HEK293 (cell line): ENCODE measurements around the gene RGL2.

Experiments used
- CTCF ChIA-PET: fragments of 350-600 bp; formaldehyde crosslinking; extraction: SDS; loops from one replicate; lab custom pipeline; 2021; ENCODE audit warnings: antibody characterized with exemption; lab: Yijun Ruan, JAX
- POLR2A ChIA-PET: fragments of 300-600 bp; formaldehyde crosslinking; extraction: SDS; loops from one replicate; lab custom pipeline; 2020; ENCODE audit warnings: antibody characterized with exemption, inconsistent platforms; lab: Yijun Ruan, JAX
- H3K27ac ChIP-seq: fragments of 200-500 bp; sonication (Bioruptor generic); 2 replicates; pipeline ENCODE4 v1.5.1; 2014; ENCODE audit warnings: low read depth, low read length, control low read depth, inconsistent platforms; ENCODE audit errors: extremely low read depth
- H3K36me3 ChIP-seq, 2 experiments: fragments of 200-500 bp in 1 of 2; sonication (Bioruptor generic) in 1 of 2; 1 replicate in 1 of 2; 2 replicates in 1 of 2; pipeline ENCODE4 v1.5.1; 2014 to 2017; ENCODE audit warnings: inconsistent platforms in 2 of 2, low read length in 2 of 2; ENCODE audit not compliant: control insufficient read depth in 2 of 2, insufficient read depth in 1 of 2
- H3K4me1 ChIP-seq: fragments of 200-500 bp; sonication (Bioruptor generic); 2 replicates; pipeline ENCODE4 v1.5.1; 2014; ENCODE audit warnings: mild to moderate bottlenecking, low read length, inconsistent platforms; ENCODE audit not compliant: control insufficient read depth, insufficient read depth
- H3K4me3 ChIP-seq: 2 replicates; pipeline ENCODE4 v1.5.1; 2011; ENCODE audit warnings: low read depth, mild to moderate bottlenecking, control low read depth, low read length, moderate library complexity
- H3K9me3 ChIP-seq: fragments of 200-500 bp; sonication (Bioruptor generic); 2 replicates; pipeline ENCODE4 v1.5.1; 2014; ENCODE audit warnings: low read depth, low read length, inconsistent platforms; ENCODE audit not compliant: control insufficient read depth, insufficient read depth
- CTCF ChIP-seq: fragments of 450-650 bp; formaldehyde crosslinking; IDR thresholded peaks from 2 replicates; pipeline ENCODE4 v1.5.1; 2016; ENCODE audit warnings: missing biosample characterization, missing genetic modification characterization
- EGR2 ChIP-seq: fragments of 450-650 bp; formaldehyde crosslinking; IDR thresholded peaks from 2 replicates; pipeline ENCODE4 v1.5.1; 2016; ENCODE audit warnings: low read depth, missing biosample characterization, missing genetic modification characterization
- HOXC10 ChIP-seq: sonication (generic); formaldehyde crosslinking; IDR thresholded peaks from 2 replicates; pipeline ENCODE4 v1.8.1; 2023; ENCODE audit warnings: mild to moderate bottlenecking, missing genetic modification reagents
- HOXD13 ChIP-seq: sonication (generic); formaldehyde crosslinking; IDR thresholded peaks from 2 replicates; pipeline ENCODE4 v1.8.0; 2022; ENCODE audit warnings: missing genetic modification reagents, borderline replicate concordance
- IKZF3 ChIP-seq: fragments of 450-650 bp; IDR thresholded peaks from 2 replicates; pipeline ENCODE4 v1.5.0; 2018; ENCODE audit warnings: missing biosample characterization, mild to moderate bottlenecking, missing genetic modification characterization, moderate library complexity
- MZF1 ChIP-seq: fragments of 450-650 bp; formaldehyde crosslinking; IDR thresholded peaks from 2 replicates; pipeline ENCODE4 v1.5.1; 2017; ENCODE audit warnings: missing biosample characterization, missing genetic modification characterization, borderline replicate concordance
- RBAK ChIP-seq: fragments of 450-650 bp; formaldehyde crosslinking; IDR thresholded peaks from 2 replicates; pipeline ENCODE4 v1.5.1; 2016; ENCODE audit warnings: missing biosample characterization, missing genetic modification characterization
- SP2 ChIP-seq: fragments of 450-650 bp; formaldehyde crosslinking; IDR thresholded peaks from 2 replicates; pipeline ENCODE4 v1.5.1; 2016; ENCODE audit warnings: missing biosample characterization, missing genetic modification characterization
- SP7 ChIP-seq: fragments of 450-650 bp; formaldehyde crosslinking; IDR thresholded peaks from 2 replicates; pipeline ENCODE4 v1.5.1; 2016; ENCODE audit warnings: missing biosample characterization, missing genetic modification characterization
- TSHZ1 ChIP-seq: fragments of 450-650 bp; formaldehyde crosslinking; IDR thresholded peaks from 2 replicates; pipeline ENCODE4 v1.5.1; 2016; ENCODE audit warnings: missing biosample characterization, missing genetic modification characterization, borderline replicate concordance
- ZBTB10 ChIP-seq: fragments of 450-650 bp; formaldehyde crosslinking; IDR thresholded peaks from 2 replicates; pipeline ENCODE4 v1.5.1; 2016; ENCODE audit warnings: missing biosample characterization, missing genetic modification characterization
- ZBTB21 ChIP-seq: fragments of 450-650 bp; formaldehyde crosslinking; IDR thresholded peaks from 2 replicates; pipeline ENCODE4 v1.5.1; 2017; ENCODE audit warnings: missing biosample characterization, missing genetic modification characterization
- ZFP69B ChIP-seq: fragments of 450-650 bp; formaldehyde crosslinking; IDR thresholded peaks from 2 replicates; pipeline ENCODE4 v1.5.1; 2016; ENCODE audit warnings: missing biosample characterization, missing genetic modification characterization
- ZIC2 ChIP-seq: fragments of 450-650 bp; formaldehyde crosslinking; IDR thresholded peaks from 2 replicates; pipeline ENCODE4 v1.5.1; 2016; ENCODE audit warnings: missing biosample characterization, missing genetic modification characterization
- ZNF10 ChIP-seq: fragments of 450-650 bp; formaldehyde crosslinking; IDR thresholded peaks from 2 replicates; pipeline ENCODE4 v1.5.1; 2017; ENCODE audit warnings: missing biosample characterization, missing genetic modification characterization
- ZNF2 ChIP-seq: fragments of 450-650 bp; formaldehyde crosslinking; IDR thresholded peaks from 2 replicates; pipeline ENCODE4 v1.5.1; 2016; ENCODE audit warnings: missing biosample characterization, missing genetic modification characterization
- ZNF23 ChIP-seq: fragments of 450-650 bp; formaldehyde crosslinking; IDR thresholded peaks from 2 replicates; pipeline ENCODE4 v1.5.1; 2016; ENCODE audit warnings: missing biosample characterization, missing genetic modification characterization, borderline replicate concordance
- ZNF354C ChIP-seq: fragments of 450-650 bp; formaldehyde crosslinking; IDR thresholded peaks from 2 replicates; pipeline ENCODE4 v1.5.1; 2016; ENCODE audit warnings: missing biosample characterization, missing genetic modification characterization, low read depth, borderline replicate concordance
- ZNF416 ChIP-seq: fragments of 450-650 bp; formaldehyde crosslinking; IDR thresholded peaks from 2 replicates; pipeline ENCODE4 v1.5.1; 2016; ENCODE audit warnings: missing biosample characterization, missing genetic modification characterization
- ZNF510 ChIP-seq: fragments of 450-650 bp; formaldehyde crosslinking; IDR thresholded peaks from 2 replicates; pipeline ENCODE4 v1.5.1; 2018; ENCODE audit warnings: mild to moderate bottlenecking, missing genetic modification characterization, missing biosample characterization; ENCODE audit not compliant: insufficient replicate concordance
- ZNF514 ChIP-seq: fragments of 450-650 bp; formaldehyde crosslinking; IDR thresholded peaks from 2 replicates; pipeline ENCODE4 v1.5.1; 2016; ENCODE audit warnings: missing biosample characterization, missing genetic modification characterization
- ZNF549 ChIP-seq: fragments of 450-650 bp; IDR thresholded peaks from 2 replicates; pipeline ENCODE4 v1.5.1; 2018; ENCODE audit warnings: missing biosample characterization, missing genetic modification characterization, mild to moderate bottlenecking, inconsistent platforms, moderate library complexity
- ZNF654 ChIP-seq: fragments of 450-650 bp; formaldehyde crosslinking; IDR thresholded peaks from 2 replicates; pipeline ENCODE4 v1.5.1; 2016; ENCODE audit warnings: low read depth, missing biosample characterization, missing genetic modification characterization
- ZNF658 ChIP-seq: fragments of 450-650 bp; formaldehyde crosslinking; IDR thresholded peaks from 2 replicates; pipeline ENCODE4; 2016; ENCODE audit warnings: missing biosample characterization, missing genetic modification characterization
- ZSCAN30 ChIP-seq: fragments of 450-650 bp; IDR thresholded peaks from 2 replicates; pipeline ENCODE4 v1.5.1; 2018; ENCODE audit warnings: missing biosample characterization, mild to moderate bottlenecking, missing genetic modification characterization, moderate library complexity
- ZXDB ChIP-seq: fragments of 450-650 bp; formaldehyde crosslinking; IDR thresholded peaks from 2 replicates; pipeline ENCODE4 v1.5.1; 2016; ENCODE audit warnings: missing biosample characterization, missing genetic modification characterization

Gene RGL2

GRCh38 chr6:33278392-33278741, 20.4 kb downstream of the RGL2 start:
- no peaks in the 10 kb centered on the region for H3K9me3 ChIP-seq
- TF ChIP-seq ZSCAN30 (tag by site-specific recombination): no peak
- peak; percentile 70 for TF ChIP-seq IKZF3
- no peak for TF ChIP-seq ZNF10 (tag by site-specific recombination)
- TF ChIP-seq ZNF514 (tag by site-specific recombination): no peak
- TF ChIP-seq ZNF549 (tag by site-specific recombination): no peak
- no peak for TF ChIP-seq MZF1 (tag by site-specific recombination)
- TF ChIP-seq ZIC2 (tag by site-specific recombination): 0 out of 2 replicates have a peak, but pooled peaks have one; percentile 39
- no peak for TF ChIP-seq ZNF654
- TF ChIP-seq HOXC10 (CRISPR knock-in tag): no peak
- peaks cover 30% of the 10 kb centered on the region for H3K4me1 ChIP-seq
- peaks cover 26 to 85% of the 10 kb centered on the region in 2 experiments for H3K36me3 ChIP-seq
- no peak overlapping the region for H3K27ac ChIP-seq
- CTCF ChIA-PET: interaction anchor here (0.6 to 2.7 kb wide), 12 partner anchors 11 to 293 kb away, joined by 3 to 13 read pairs (median 5); partner anchors contain the start of genes PFDN6, RGL2 and WDR46
- POLR2A ChIA-PET: interaction anchor here (1.7 to 6.5 kb wide), 8 partner anchors 11 to 307 kb away, joined by 6 to 92 read pairs (median 22); partner anchors contain the start of genes CUTA, PFDN6, RGL2 and WDR46
- H3K4me3 ChIP-seq: no peak overlapping the region

DNA sequence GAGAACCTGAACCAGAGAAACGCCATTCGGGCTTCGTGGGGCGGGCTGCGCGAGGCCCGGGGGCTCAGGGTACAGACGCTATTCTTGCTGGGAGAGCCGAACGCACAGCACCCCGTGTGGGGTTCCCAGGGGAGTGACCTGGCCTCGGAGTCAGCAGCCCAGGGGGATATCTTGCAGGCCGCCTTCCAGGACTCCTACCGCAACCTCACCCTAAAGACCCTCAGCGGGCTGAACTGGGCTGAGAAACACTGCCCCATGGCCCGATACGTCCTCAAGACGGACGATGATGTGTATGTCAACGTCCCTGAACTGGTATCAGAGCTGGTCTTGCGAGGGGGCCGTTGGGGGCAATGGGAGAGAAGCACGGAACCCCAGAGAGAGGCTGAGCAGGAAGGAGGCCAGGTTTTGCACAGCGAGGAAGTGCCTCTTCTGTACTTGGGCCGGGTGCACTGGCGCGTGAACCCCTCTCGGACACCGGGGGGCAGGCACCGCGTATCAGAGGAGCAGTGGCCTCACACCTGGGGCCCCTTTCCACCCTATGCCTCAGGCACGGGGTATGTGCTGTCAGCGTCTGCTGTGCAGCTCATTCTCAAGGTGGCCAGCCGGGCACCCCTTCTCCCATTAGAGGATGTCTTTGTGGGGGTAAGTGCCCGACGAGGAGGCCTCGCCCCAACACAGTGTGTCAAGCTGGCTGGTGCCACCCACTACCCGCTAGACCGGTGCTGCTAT, 20.9 kb downstream of the RGL2 start:
- Histone ChIP-seq H3K4me3 (peak overlapping the region; percentile 56), H3K4me1 (peaks cover 31% of the 10 kb centered on the region), H3K36me3 (peaks cover 23 to 88% of the 10 kb centered on the region in 2 experiments)
- TF ChIP-seq ZNF510 (tag by site-specific recombination) (no peak), EGR2 (tag by site-specific recombination) (no peak), SP7 (no peak), ZNF2 (no peak), ZXDB (tag by site-specific recombination) (no peak), ZBTB10 (0 out of 2 replicates have a peak, but pooled peaks have one; percentile 12), ZNF23 (0 out of 2 replicates have a peak, but pooled peaks have one; percentile 9), ZNF416 (tag by site-specific recombination) (no peak), SP2 (tag by site-specific recombination) (no peak), HOXD13 (CRISPR knock-in tag) (no peak), ZBTB21 (tag by site-specific recombination) (no peak), TSHZ1 (tag by site-specific recombination) (no peak), ZNF354C (tag by site-specific recombination) (no peak), RBAK (tag by site-specific recombination) (no peak), ZNF658 (no peak), CTCF (peak; percentile 49; the same call in 1 of the 2 replicates), ZFP69B (no peak)

More for the DNA sequence above, 20.9 kb downstream of the RGL2 start:
- Histone ChIP-seq H3K9me3 (no peaks in the 10 kb centered on the region), H3K27ac (peak overlapping the region; percentile 79)
- ChIA-PET POLR2A (interaction anchor here (0.7 to 6.5 kb wide), 28 partner anchors 12 to 306 kb away, joined by 3 to 92 read pairs (median 6); partner anchors contain the start of genes BAK1, CUTA, PFDN6 and RGL2), CTCF (interaction anchor here (0.6 to 2.5 kb wide), 27 partner anchors 9 to 354 kb away, joined by 3 to 22 read pairs (median 5); partner anchors contain the start of genes CUTA, PFDN6 and WDR46)
